MM.1S (cell line): ENCODE measurements around the gene SGMS1.

Experiments
- DNase-seq: peaks from one replicate; pipeline ENCODE4 v3.0.0-alpha.2; 2015
- H2AFZ ChIP-seq: fragments of 300-600 bp; sonication (generic); 2 replicates; pipeline ENCODE4 v1.6.0; 2016; ENCODE audit warnings: antibody characterized with exemption, low read length
- H3F3A ChIP-seq: fragments of 300-600 bp; sonication (generic); 2 replicates; pipeline ENCODE4 v1.6.1; 2016; ENCODE audit warnings: mild to moderate bottlenecking, antibody characterized with exemption, low read length, moderate library complexity, mixed read lengths; ENCODE audit not compliant: insufficient read depth
- H3K27ac ChIP-seq: fragments of 300-600 bp; sonication (generic); 2 replicates; pipeline ENCODE4 v1.5.1; 2016; ENCODE audit warnings: mild to moderate bottlenecking, low read length
- H3K27me3 ChIP-seq: fragments of 300-600 bp; sonication (generic); replicated peaks from 2 replicates; pipeline ENCODE4 v1.6.0; 2016; ENCODE audit warnings: low read length; ENCODE audit not compliant: insufficient read depth
- H3K36me3 ChIP-seq: fragments of 300-600 bp; sonication (generic); replicated peaks from 2 replicates; pipeline ENCODE4 v1.6.1; 2016; ENCODE audit warnings: mild to moderate bottlenecking, low read length, mixed read lengths; ENCODE audit not compliant: insufficient read depth
- H3K4me1 ChIP-seq: fragments of 300-600 bp; sonication (generic); 2 replicates; pipeline ENCODE4 v1.6.1; 2016; ENCODE audit warnings: low read length, mixed read lengths
- H3K4me2 ChIP-seq: fragments of 300-600 bp; sonication (generic); 2 replicates; pipeline ENCODE4 v1.6.0; 2016; ENCODE audit warnings: low read depth, low read length
- H3K4me3 ChIP-seq: fragments of 300-600 bp; sonication (generic); 2 replicates; pipeline ENCODE4 v1.5.1; 2016; ENCODE audit warnings: low read length, mixed read lengths
- H3K79me2 ChIP-seq: fragments of 300-600 bp; sonication (generic); 2 replicates; pipeline ENCODE4 v1.6.1; 2016; ENCODE audit warnings: mixed run types, low read length, mixed read lengths
- H3K9ac ChIP-seq: fragments of 300-600 bp; sonication (generic); 2 replicates; pipeline ENCODE4 v1.6.1; 2016; ENCODE audit warnings: low read length, mixed read lengths
- H3K9me2 ChIP-seq: fragments of 300-600 bp; sonication (generic); replicated peaks from 2 replicates; pipeline ENCODE4 v1.6.1; 2016; ENCODE audit warnings: mild to moderate bottlenecking, low read length, mixed read lengths; ENCODE audit not compliant: insufficient read depth
- H3K9me3 ChIP-seq: fragments of 300-600 bp; sonication (generic); replicated peaks from 2 replicates; pipeline ENCODE4 v1.6.1; 2016; ENCODE audit warnings: mild to moderate bottlenecking, low read length, mixed read lengths; ENCODE audit not compliant: insufficient read depth
- H4K20me1 ChIP-seq: fragments of 300-600 bp; sonication (generic); 2 replicates; pipeline ENCODE4 v1.6.1; 2016; ENCODE audit warnings: mild to moderate bottlenecking, low read length, moderate library complexity, mixed read lengths; ENCODE audit not compliant: insufficient read depth
- EZH2 ChIP-seq: fragments of 300-600 bp; sonication (generic); optimal IDR thresholded peaks from 2 replicates; pipeline ENCODE3; 2017; ENCODE audit warnings: low read depth, mild to moderate bottlenecking, antibody characterized with exemption, low read length, mixed read lengths
- EZH2phosphoT487 ChIP-seq: fragments of 300-600 bp; sonication (generic); IDR thresholded peaks from 2 replicates; pipeline ENCODE4 v1.6.1; 2018; ENCODE audit warnings: antibody characterized with exemption, low read length
- TF ChIP-seq, protein P1 (sequence below): fragments of 300-600 bp; sonication (generic); IDR thresholded peaks from 2 replicates; pipeline ENCODE4 v1.5.1; 2016; ENCODE audit warnings: antibody characterized with exemption, low read length, mixed read lengths

SGMS1 gene

DNA sequence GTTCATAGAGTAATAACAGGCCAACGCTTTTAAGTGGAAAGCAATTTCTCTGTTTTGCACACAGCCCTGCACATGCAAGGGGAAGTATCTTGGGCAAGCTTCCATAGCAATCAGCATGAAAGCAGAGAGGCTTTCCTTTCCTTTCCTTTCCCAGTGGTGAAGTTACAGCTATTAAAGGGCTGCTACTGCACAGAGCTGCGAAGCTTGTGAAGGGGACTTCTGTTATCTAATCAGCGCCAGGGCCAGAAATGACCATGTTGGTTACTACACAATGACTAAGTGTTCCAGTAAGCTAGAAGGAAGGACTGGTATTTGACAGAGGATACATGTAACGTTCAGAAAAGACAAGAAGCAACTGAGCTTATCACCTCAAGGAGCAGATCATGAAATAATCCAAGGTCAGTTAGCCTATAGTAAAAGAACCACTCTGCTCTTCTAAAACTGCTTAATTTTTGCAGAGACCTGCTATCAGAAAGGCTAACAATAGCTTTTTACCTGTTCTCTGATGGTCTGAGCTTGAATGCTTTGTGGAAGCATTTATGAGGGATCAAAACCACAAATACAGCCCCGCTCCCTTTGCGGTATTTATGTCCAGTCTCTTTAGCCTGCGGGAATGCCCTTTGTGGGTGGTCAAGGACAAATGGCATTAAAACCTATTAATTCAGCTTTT lies 45.9 kb downstream of the SGMS1 start:
- Histone ChIP-seq H3K27ac (no peak overlapping the region), H3F3A (no peaks in the 10 kb centered on the region), H3K9ac (no peak overlapping the region), H4K20me1 (no peaks in the 10 kb centered on the region), H3K36me3 (no peaks in the 10 kb centered on the region), H3K9me3 (no peaks in the 10 kb centered on the region), H3K9me2 (no peaks in the 10 kb centered on the region), H3K4me1 (peaks cover 5% of the 10 kb centered on the region; the same call in 1 of the 2 replicates), H3K4me2 (no peak overlapping the region), H3K79me2 (peaks cover 63% of the 10 kb centered on the region), H3K4me3 (no peak overlapping the region), H3K27me3 (no peaks in the 10 kb centered on the region), H2AFZ (no peak overlapping the region)
- DNase-seq, result no peak
- TF ChIP-seq EZH2phosphoT487 (no peak), EZH2 (no peak)
- TF ChIP-seq, protein P1, sequence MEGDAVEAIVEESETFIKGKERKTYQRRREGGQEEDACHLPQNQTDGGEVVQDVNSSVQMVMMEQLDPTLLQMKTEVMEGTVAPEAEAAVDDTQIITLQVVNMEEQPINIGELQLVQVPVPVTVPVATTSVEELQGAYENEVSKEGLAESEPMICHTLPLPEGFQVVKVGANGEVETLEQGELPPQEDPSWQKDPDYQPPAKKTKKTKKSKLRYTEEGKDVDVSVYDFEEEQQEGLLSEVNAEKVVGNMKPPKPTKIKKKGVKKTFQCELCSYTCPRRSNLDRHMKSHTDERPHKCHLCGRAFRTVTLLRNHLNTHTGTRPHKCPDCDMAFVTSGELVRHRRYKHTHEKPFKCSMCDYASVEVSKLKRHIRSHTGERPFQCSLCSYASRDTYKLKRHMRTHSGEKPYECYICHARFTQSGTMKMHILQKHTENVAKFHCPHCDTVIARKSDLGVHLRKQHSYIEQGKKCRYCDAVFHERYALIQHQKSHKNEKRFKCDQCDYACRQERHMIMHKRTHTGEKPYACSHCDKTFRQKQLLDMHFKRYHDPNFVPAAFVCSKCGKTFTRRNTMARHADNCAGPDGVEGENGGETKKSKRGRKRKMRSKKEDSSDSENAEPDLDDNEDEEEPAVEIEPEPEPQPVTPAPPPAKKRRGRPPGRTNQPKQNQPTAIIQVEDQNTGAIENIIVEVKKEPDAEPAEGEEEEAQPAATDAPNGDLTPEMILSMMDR, result no peak

DNA sequence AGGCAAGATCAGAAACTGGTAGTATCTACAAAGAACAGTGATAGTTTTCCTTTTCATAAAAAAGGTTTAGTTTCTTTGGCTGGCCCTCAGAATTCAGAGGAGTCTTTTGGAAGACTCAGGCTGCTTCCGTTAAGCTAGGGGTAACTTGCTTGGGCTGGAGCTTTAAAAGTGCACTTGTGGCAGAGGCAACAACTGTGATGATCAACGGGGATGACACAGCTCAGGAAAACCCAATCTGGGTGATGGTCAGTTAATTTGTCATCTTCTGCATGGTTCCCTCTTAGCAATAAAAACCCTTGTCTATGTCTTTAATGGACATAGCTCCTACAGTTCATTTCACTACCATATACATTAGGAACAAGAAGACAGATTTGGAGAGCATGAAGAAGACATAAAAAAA lies 46.7 kb downstream of the SGMS1 start:
- no peaks in the 10 kb centered on the region for H4K20me1 ChIP-seq
- no peaks in the 10 kb centered on the region for H3K27me3 ChIP-seq
- TF ChIP-seq EZH2 (no peak), EZH2phosphoT487 (no peak)
- TF ChIP-seq, protein P1, result no peak
- no peak overlapping the region for H3K9ac ChIP-seq
- H3K79me2 ChIP-seq, result peaks cover 71% of the 10 kb centered on the region
- H3K4me1 ChIP-seq, result peaks cover 5% of the 10 kb centered on the region; the same call in 1 of the 2 replicates
- H3K4me2 ChIP-seq, result no peak overlapping the region
- no peaks in the 10 kb centered on the region for H3K9me3 ChIP-seq
- no peak overlapping the region for H2AFZ ChIP-seq
- H3K9me2 ChIP-seq, result no peaks in the 10 kb centered on the region
- H3K4me3 ChIP-seq, result no peak overlapping the region
- no peak overlapping the region for H3K27ac ChIP-seq
- H3K36me3 ChIP-seq, result no peaks in the 10 kb centered on the region
- H3F3A ChIP-seq, result no peaks in the 10 kb centered on the region
- no peak for DNase-seq

DNA sequence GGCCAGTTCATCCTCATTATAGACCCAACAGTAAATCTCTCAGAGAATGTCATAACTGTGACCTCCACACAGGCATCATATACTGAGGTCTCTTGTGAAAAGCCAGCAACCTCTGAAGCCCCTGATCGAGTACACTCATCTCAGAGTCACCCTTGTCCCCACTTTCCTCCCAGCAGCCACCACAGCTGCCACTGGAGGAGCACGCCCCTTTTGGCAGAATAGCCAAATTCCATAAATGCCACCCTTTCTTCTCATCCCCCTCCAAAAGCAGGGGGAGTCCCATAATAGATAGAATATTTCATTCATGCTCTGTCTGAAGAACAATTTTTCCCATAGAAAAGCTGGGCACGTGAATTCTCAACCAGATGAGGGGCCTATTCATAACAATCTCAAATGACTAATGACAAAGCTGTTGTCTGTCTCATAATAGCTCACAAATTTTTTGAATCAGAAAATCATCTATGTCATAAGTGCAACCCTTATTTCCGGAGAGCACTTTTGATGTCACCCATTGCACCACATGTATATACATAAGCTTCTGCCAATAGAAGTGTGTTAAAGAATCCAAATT lies 47.4 kb downstream of the SGMS1 start:
- Histone ChIP-seq H2AFZ (no peak overlapping the region), H3K9ac (no peak overlapping the region), H3K27me3 (no peaks in the 10 kb centered on the region), H3K79me2 (peaks cover 76% of the 10 kb centered on the region), H3K9me2 (no peaks in the 10 kb centered on the region), H3F3A (no peaks in the 10 kb centered on the region), H3K4me1 (peaks cover 5% of the 10 kb centered on the region; the same call in 1 of the 2 replicates), H3K36me3 (no peaks in the 10 kb centered on the region), H3K4me2 (no peak overlapping the region), H3K9me3 (no peaks in the 10 kb centered on the region), H3K27ac (no peak overlapping the region), H4K20me1 (no peaks in the 10 kb centered on the region), H3K4me3 (no peak overlapping the region)
- DNase-seq, result no peak
- TF ChIP-seq, protein P1, result no peak
- TF ChIP-seq EZH2 (no peak), EZH2phosphoT487 (no peak)
